ENCODE measurements around the gene SMCO3. TPM values are rescaled to one million over a fixed set of nuclear protein-coding genes. Genes with fewer than 3 reads are reported as not detected.

The SMCO3 gene
- total and polyA plus RNA-seq, 7 donors, result 0.04 to 0.05 TPM; not detected in 5

DNA sequence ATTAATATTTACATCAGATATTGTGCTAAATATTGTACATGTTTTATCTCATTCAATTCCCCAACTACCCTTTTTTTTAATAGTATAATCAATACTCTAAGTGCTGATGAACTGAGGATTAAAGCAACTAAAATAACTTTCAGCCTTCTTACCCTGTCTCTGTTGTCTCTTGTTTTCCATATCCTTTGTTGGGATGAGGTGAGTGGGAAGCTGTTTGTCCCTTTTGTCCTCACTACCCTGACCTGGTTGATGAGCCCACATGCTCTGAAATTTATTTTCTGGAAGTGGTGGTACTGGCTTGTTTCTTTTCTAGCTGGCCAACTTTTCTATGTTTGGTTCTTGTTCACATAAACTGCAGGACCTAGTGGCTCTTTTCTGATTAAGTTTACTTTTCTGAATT, 38.9 kb upstream of the SMCO3 start:
- no peak overlapping the region for H3K4me3 ChIP-seq
- intact Hi-C loops (cut with DNase I), result no loop called here

DNA sequence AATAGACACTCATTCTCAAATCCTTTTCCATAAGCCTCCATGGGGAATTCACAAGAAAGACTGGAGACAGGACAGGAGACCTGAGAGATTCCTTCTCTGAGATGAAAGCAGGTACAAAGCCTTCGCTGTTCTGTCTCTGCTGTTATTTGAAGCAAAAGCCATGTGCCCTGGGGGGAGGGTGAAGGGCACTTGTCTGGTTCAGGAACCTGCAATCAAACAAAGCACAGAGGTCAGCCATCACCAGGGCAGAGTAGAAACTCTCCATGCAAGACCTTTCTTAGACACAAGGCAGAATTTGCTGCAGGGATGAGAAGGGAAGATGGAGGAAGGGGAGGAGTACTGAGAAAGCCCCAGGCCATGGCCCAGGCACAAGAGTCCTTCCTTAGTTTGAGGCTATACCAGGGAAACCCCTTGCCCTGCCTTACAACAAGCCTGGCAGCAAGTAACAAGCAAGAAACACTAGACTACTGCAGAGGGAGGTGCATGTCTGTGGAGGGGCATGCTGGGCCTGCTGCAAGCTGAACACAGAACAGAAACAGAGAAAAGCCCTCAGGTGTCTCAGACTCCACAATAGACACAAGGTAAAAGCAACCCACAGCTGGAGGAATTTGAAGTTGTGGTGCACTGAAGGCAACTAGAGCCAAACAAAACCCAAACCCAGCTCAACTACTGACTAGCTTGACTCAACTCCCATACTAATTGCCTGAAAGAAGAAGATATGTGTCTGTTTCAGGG, 37.1 kb upstream of the SMCO3 start:
- 0 to 98% (median 95%) methylated on average over 1 of the region's 1 CpG for whole genome bisulfite sequencing, 3 donors
- no peak for ATAC-seq
- Histone ChIP-seq H3K27ac (no peak overlapping the region), H3K36me3 (ENCODE audit: insufficient read depth in 1 of 2, low read depth in 1 of 2) (no peaks in the 10 kb centered on the region), H3K4me1 (peaks cover 8% of the 10 kb centered on the region), H3K9me3 (no peaks in the 10 kb centered on the region), H3K27me3 (ENCODE audit: insufficient read depth in 3 of 3, low read length in 2 of 3) (no peaks in the 10 kb centered on the region), H3K4me3 (no peak overlapping the region)
- no peak for DNase-seq
- TF ChIP-seq, protein P1, sequence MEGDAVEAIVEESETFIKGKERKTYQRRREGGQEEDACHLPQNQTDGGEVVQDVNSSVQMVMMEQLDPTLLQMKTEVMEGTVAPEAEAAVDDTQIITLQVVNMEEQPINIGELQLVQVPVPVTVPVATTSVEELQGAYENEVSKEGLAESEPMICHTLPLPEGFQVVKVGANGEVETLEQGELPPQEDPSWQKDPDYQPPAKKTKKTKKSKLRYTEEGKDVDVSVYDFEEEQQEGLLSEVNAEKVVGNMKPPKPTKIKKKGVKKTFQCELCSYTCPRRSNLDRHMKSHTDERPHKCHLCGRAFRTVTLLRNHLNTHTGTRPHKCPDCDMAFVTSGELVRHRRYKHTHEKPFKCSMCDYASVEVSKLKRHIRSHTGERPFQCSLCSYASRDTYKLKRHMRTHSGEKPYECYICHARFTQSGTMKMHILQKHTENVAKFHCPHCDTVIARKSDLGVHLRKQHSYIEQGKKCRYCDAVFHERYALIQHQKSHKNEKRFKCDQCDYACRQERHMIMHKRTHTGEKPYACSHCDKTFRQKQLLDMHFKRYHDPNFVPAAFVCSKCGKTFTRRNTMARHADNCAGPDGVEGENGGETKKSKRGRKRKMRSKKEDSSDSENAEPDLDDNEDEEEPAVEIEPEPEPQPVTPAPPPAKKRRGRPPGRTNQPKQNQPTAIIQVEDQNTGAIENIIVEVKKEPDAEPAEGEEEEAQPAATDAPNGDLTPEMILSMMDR (IDR thresholded peaks at IDR 0.05), result no peak
- intact Hi-C loops (cut with DNase I), result no loop called here

More for the DNA sequence above, 38.9 kb upstream of the SMCO3 start:
- H3K4me1 ChIP-seq, result no peaks in the 10 kb centered on the region
- H3K27me3 ChIP-seq (ENCODE audit: insufficient read depth in 3 of 3, low read length in 2 of 3), result no peaks in the 10 kb centered on the region
- no peaks in the 10 kb centered on the region for H3K36me3 ChIP-seq (ENCODE audit: insufficient read depth in 1 of 2, low read depth in 1 of 2)
- H3K9me3 ChIP-seq, result no peaks in the 10 kb centered on the region
- ATAC-seq, result no peak
- DNase-seq, result no peak
- no peak overlapping the region for H3K27ac ChIP-seq
- TF ChIP-seq, protein P1 (IDR thresholded peaks at IDR 0.05), result no peak

DNA sequence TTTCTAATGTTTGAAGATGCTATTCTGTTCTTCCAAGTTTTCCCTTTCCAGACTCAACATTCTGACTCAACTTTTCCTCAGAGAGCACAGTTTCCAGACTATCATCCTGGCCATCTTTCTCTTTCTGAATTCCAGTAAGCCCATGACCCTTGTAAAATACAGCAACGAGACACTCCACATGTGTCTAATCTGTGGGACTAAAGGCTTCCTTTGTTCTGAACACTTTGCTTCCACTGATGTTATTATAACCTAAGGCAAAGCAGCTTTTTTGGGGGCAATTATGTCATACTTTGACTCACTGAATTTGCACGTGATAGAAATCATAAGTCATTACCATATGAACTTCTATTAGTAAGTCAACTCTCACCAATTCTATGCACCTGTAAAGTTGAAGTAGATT, 35.7 kb upstream of the SMCO3 start:
- WGBS, 3 donors, result 53 to 67% (median 63%) methylated on average over 2 of the region's 2 CpGs
- H3K36me3 ChIP-seq (ENCODE audit: insufficient read depth in 1 of 2, low read depth in 1 of 2), result no peaks in the 10 kb centered on the region
- no peaks in the 10 kb centered on the region for H3K27me3 ChIP-seq (ENCODE audit: insufficient read depth in 3 of 3, low read length in 2 of 3)
- TF ChIP-seq, protein P1 (IDR thresholded peaks at IDR 0.05), result no peak
- intact Hi-C loops (cut with DNase I), result loop anchor here (5.0 to 10.0 kb wide), 4 partner anchors 33 to 675 kb away; no protein-coding TSS in a partner anchor
- ATAC-seq, result no peak
- no peaks in the 10 kb centered on the region for H3K9me3 ChIP-seq
- H3K4me3 ChIP-seq, result no peak overlapping the region
- peaks cover 12% of the 10 kb centered on the region for H3K4me1 ChIP-seq
- DNase-seq, result no peak
- H3K27ac ChIP-seq, result no peak overlapping the region

DNA sequence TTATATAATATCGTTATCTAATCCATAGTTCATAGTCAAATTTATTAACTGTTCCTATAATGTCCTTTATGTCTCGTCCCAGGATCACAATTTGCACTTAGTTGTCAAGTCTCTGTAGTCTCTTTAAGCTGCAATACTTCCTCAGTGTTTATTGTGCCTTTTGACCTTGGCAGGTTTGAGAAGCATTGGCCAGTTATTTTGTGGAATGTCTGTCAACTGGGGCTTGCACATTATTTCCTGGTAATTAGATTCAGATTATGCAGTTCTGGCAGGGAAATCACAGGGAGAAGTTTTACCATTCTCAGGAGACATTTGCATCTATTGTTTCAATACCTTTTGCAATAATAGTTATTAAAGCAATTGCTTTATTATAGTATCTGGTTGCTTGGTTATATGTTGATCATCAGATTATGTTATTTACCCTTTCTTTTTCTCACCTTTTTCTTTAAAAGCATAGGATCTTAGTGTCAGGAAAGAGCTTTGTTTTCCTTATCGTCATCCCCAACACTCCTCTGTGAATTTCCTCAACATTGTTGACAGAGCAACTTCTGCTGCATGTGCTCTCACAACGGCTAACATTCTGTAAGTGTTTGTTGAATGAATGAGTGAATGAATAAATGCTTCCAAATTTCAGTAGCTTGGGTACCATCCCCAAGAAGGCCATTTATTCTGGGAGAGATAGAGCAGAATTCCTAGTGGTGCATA, 33.0 kb upstream of the SMCO3 start:
- TF ChIP-seq, protein P1 (IDR thresholded peaks at IDR 0.05), result no peak
- intact Hi-C loops (cut with DNase I), result loop anchor here (5.0 to 10.0 kb wide), 4 partner anchors 35 to 678 kb away; no protein-coding TSS in a partner anchor
- Histone ChIP-seq H3K27ac (no peak overlapping the region), H3K27me3 (ENCODE audit: insufficient read depth in 3 of 3, low read length in 2 of 3) (no peaks in the 10 kb centered on the region), H3K36me3 (ENCODE audit: insufficient read depth in 1 of 2, low read depth in 1 of 2) (no peaks in the 10 kb centered on the region), H3K4me1 (peaks cover 16% of the 10 kb centered on the region), H3K4me3 (no peak overlapping the region), H3K9me3 (no peaks in the 10 kb centered on the region)
- DNase-seq, result no peak
- 61 to 63% (median 62%) methylated on average over 4 of the region's 4 CpGs for WGBS, 3 donors
- no peak for ATAC-seq

Measured in psoas muscle (tissue), 8 donors.